Activated CD8-positive, alpha-beta memory T cell treated with anti-CD3 and anti-CD28 coated beads, Interleukin-2, amount 50 U/mL, for 1 hour (primary cell): ENCODE data around the gene SRRD.

Experiments used
- DNase-seq: peaks from one replicate; pipeline ENCODE4 v3.0.0-alpha.2; 2020; ENCODE audit errors: extremely low read depth

Gene SRRD

GRCh38 chr22:26453812-26454500 is 29.7 kb upstream of the SRRD start:
- DNase-seq, result no peak

- DNase-seq, result no peak
Measured at GRCh38 chr22:26457661-26458272, 25.9 kb upstream of the SRRD start.

GRCh38 chr22:26460202-26460601 is 23.5 kb upstream of the SRRD start:
- DNase-seq, result no peak

DNA sequence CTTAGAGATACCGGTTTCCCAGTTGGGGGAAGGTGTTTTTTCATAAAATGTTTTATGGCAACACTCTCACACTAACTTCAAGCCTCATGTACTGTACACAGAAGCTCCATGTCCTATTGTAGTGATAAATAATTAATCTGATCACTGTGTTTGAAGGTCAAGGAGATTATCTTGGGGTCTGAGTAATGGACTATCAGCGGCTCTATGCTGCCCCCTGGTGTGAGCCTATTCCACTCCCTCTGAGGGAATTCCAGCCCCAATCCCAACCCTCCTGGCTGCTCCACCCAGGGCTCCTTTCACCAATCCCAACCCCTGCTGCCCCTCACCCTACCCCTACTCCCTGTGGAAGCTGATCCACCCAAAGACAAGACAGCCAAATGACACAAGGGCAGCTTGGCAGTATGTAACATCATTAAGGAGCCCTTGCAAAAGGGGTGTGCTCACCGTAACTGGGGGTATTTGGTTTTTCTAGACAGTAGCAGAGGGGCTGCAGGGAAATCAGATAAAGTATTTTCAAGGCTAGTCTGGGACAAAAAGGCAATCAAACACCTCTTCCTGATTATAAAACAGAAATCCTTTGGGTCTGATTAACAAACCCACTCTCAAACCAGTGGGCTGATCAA is 22.4 kb upstream of the SRRD start:
- no peak for DNase-seq

- no peak for DNase-seq
Measured at GRCh38 chr22:26462051-26462450, 21.6 kb upstream of the SRRD start.

GRCh38 chr22:26462641-26463040 is 21.0 kb upstream of the SRRD start:
- no peak for DNase-seq

DNA sequence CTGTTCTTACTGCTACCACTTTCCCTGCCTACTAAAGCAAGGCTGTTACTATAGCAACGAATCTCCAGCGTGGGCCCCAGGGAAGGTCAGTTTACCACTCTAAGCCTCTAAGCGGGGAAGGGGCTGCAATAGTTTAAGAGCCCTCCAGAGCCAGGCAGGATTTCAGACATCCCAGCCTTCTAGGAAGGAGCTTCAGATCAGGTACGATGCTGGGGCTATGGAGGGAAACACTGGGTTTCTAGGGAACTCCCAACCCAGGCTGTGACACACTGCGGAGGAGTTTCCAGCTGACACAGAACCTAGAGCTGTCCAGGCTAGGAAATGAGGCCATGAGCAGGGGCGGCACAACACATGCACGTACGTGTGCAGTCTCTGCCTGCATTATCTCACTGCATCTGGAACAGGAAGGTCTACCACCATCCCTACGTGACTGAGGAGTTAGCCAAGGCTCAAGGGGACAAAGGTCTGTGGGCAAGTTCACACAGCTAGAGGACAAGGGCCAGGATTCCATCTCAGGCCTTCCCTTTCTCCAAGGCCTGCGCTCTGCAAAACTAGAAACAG is 20.5 kb upstream of the SRRD start:
- no peak for DNase-seq

GRCh38 chr22:26463688-26464087 is 20.0 kb upstream of the SRRD start:
- DNase-seq, result no peak

DNA sequence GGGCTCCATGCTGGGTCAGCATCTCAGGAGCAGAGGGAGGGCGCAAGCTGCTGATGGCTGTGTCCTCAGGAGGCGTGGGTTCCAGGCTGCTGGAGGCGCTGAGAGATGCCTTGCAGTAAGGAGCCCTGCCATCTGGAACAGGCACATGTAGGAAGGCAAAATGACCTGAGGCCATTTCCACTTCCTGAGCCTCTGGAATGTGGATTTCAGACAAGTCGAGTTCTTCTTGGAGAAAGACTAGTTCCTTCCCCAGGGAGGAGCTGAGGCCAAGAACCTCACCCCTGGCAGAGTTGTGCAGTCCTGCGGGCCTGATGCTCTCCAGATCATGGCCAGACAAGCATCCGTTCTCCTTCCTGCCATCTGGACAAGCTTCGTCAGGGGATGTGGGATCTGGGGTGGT is 19.4 kb upstream of the SRRD start:
- DNase-seq, result no peak

- no peak for DNase-seq
Measured at GRCh38 chr22:26466196-26466595, 17.5 kb upstream of the SRRD start.

- DNase-seq, result no peak
Measured at GRCh38 chr22:26470807-26471206, 12.9 kb upstream of the SRRD start.

- DNase-seq, result no peak
Measured at GRCh38 chr22:26471522-26471921, 12.2 kb upstream of the SRRD start.

- no peak for DNase-seq
Measured at GRCh38 chr22:26474682-26475081, 9.0 kb upstream of the SRRD start.

- DNase-seq, result no peak
Measured at GRCh38 chr22:26476705-26477340, 6.9 kb upstream of the SRRD start.

- no peak for DNase-seq
Measured at GRCh38 chr22:26477341-26477731, 6.3 kb upstream of the SRRD start.

DNA sequence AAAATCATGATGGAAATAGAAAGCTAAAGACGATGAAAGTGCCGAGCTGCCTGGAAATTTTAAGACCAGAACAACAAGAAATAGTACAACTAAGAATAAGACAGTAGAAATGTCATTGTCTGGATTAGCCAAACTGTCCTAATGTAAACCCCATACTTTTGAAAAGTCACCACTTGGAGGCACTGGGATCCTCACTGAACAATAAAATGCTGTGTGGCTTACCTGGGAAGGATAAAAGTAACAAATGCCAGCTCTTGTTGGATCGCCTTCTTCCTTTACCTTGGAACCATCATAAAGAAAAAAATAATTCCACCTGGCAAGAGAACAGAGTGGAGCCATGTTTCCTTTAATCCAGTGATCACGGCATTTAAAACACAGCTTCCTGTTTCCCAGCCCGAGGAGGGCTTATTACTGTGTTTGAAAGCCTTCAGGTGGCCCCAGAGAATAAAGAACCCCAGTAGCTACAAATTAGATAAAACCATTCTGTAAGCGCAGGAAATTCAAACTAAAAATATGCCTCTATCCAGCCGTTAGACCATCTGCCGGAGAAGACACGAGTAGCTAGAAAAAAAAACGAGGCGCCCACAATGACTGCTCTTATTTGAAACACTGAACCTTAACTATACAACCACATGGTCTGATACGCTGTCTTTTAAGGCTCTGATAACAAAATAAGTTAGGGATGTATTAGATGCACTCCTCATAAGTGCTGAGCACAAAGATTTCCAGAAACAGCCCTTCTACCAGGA is 4.5 kb upstream of the SRRD start:
- no peak for DNase-seq

- no peak for DNase-seq
Measured at GRCh38 chr22:26479792-26480610, 3.7 kb upstream of the SRRD start.

DNA sequence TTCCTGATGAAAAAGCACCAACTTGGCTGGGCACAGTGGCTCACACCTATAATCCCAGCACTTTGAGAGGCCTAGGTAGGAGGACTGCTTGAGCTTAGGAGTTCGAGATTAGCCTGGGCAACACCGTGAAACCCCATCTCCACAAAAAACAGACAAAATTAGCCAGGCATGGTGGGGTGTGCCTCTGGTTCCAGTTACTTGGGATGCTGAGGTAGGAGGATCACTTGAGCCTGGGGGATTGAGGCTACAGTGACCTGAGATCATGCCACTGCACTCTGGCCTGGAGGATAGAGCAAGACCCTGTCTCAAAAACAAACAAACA is 3.1 kb upstream of the SRRD start:
- no peak for DNase-seq

- no peak for DNase-seq
Measured at GRCh38 chr22:26481112-26481693, 2.5 kb upstream of the SRRD start.

- no peak for DNase-seq
Measured at GRCh38 chr22:26481694-26482093, 2.0 kb upstream of the SRRD start.

DNA sequence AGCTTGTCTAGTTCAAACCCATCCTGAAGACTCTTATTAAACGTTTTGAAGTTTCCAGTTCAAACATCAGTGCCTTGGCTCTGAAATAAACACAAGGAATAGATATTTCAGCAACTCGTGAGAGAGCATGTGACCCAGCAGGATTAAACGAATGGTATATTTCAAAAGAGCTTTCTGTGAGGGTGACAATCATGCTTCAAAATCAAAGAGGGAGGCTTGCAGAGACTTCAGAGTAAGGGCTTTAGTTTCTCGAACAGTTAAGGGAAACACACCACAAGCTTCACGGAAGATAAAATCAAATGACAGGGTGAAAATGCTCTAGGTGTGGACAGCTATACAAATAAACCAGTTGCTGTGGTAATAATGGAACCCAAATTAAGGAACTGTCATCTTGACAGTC is 1.5 kb upstream of the SRRD start:
- DNase-seq, result no peak
